GM23338 (cell line): ENCODE data around the gene ALG5. TPM values are rescaled to one million over a fixed set of nuclear protein-coding genes. Genes with fewer than 3 reads are reported as not detected.
A peak's percentile ranks its signal among the peaks of the same experiment; 100 is the strongest.

Source experiments
- ATAC-seq: fragments of 200-7000 bp; cut with Tn5 transposase; 3 replicates; pipeline ENCODE4 v1.9.1; 2020
- DNase-seq: peaks from one replicate; pipeline ENCODE4 v3.0.0-alpha.2; 2015; ENCODE audit warnings: low spot score
- H2AFZ ChIP-seq: fragments of 200-600 bp; sonication (generic); 2 replicates; pipeline ENCODE4 v1.8.0; 2016; ENCODE audit warnings: antibody characterized with exemption, mild to moderate bottlenecking, moderate library complexity
- H3F3A ChIP-seq: fragments of 200-600 bp; sonication (generic); replicated peaks from 2 replicates; pipeline ENCODE4 v1.8.0; 2017; ENCODE audit warnings: antibody characterized with exemption, mixed run types, low read depth
- H3K27ac ChIP-seq: fragments of 200-600 bp; sonication (generic); 2 replicates; pipeline ENCODE4 v1.6.1; 2016; ENCODE audit warnings: low read depth
- H3K27me3 ChIP-seq: fragments of 200-600 bp; sonication (generic); 2 replicates; pipeline ENCODE4 v1.8.0; 2016; ENCODE audit warnings: mild to moderate bottlenecking, mixed run types, moderate library complexity; ENCODE audit not compliant: insufficient read depth
- H3K36me3 ChIP-seq: fragments of 200-600 bp; sonication (generic); 2 replicates; pipeline ENCODE4 v1.8.0; 2016; ENCODE audit warnings: mild to moderate bottlenecking; ENCODE audit not compliant: insufficient read depth
- H3K4me1 ChIP-seq: fragments of 200-600 bp; sonication (generic); 2 replicates; pipeline ENCODE4 v1.8.0; 2016; ENCODE audit warnings: mild to moderate bottlenecking, moderate library complexity; ENCODE audit not compliant: insufficient read depth
- H3K4me2 ChIP-seq: fragments of 200-600 bp; sonication (generic); 2 replicates; pipeline ENCODE4 v1.7.1; 2017; ENCODE audit warnings: mixed run types
- H3K4me3 ChIP-seq: fragments of 200-600 bp; sonication (generic); 2 replicates; pipeline ENCODE4 v1.6.1; 2016; ENCODE audit warnings: mixed run types
- H3K79me2 ChIP-seq: fragments of 200-600 bp; sonication (generic); replicated peaks from 2 replicates; pipeline ENCODE4 v1.8.0; 2017; ENCODE audit warnings: mild to moderate bottlenecking; ENCODE audit not compliant: insufficient read depth
- H3K9me2 ChIP-seq: fragments of 200-600 bp; sonication (generic); 2 replicates; pipeline ENCODE4 v1.8.0; 2017; ENCODE audit not compliant: insufficient read depth
- H4K20me1 ChIP-seq: fragments of 200-600 bp; sonication (generic); replicated peaks from 2 replicates; pipeline ENCODE4 v1.8.0; 2017; ENCODE audit warnings: mild to moderate bottlenecking; ENCODE audit not compliant: insufficient read depth
- H3K27ac Mint-ChIP-seq: 2 replicates; pipeline ENCODE4 v1.8.0; 2020; ENCODE audit warnings: inconsistent platforms, mild to moderate bottlenecking, moderate library complexity, mixed read lengths
- H3K27me3 Mint-ChIP-seq: 3 replicates; pipeline ENCODE4 v1.8.0; 2022; ENCODE audit warnings: low read depth, mild to moderate bottlenecking, moderate library complexity, mixed read lengths, inconsistent platforms; ENCODE audit not compliant: insufficient read depth, poor library complexity
- H3K36me3 Mint-ChIP-seq: 3 replicates; pipeline ENCODE4 v1.8.0; 2021; ENCODE audit warnings: low read depth, mild to moderate bottlenecking, inconsistent platforms, moderate library complexity, mixed read lengths
- H3K4me1 Mint-ChIP-seq: 3 replicates; pipeline ENCODE4 v1.8.0; 2020; ENCODE audit warnings: mild to moderate bottlenecking, inconsistent platforms, mixed read lengths
- H3K4me3 Mint-ChIP-seq: 3 replicates; pipeline ENCODE4 v1.8.0; 2021; ENCODE audit warnings: moderate library complexity, mild to moderate bottlenecking, inconsistent platforms, mixed read lengths
- H3K9me3 Mint-ChIP-seq: 3 replicates; pipeline ENCODE4 v1.8.0; 2020; ENCODE audit warnings: moderate library complexity, mild to moderate bottlenecking, inconsistent platforms, mixed read lengths
- EZH2phosphoT487 ChIP-seq: fragments of 200-600 bp; sonication (generic); IDR thresholded peaks from one replicate; pipeline ENCODE4 v1.8.1; 2018; ENCODE audit warnings: antibody characterized with exemption; ENCODE audit not compliant: unreplicated experiment
- NANOG ChIP-seq: IDR thresholded peaks from 2 replicates; pipeline ENCODE4 v1.6.1; 2016; ENCODE audit warnings: antibody characterized with exemption, borderline replicate concordance
- ZNF114 ChIP-seq: fragments of 250-450 bp; sonication (Bioruptor Pico); IDR thresholded peaks from 2 replicates; pipeline ENCODE4 v1.5.0; 2020; ENCODE audit warnings: mild to moderate bottlenecking, moderate library complexity
- polyA plus RNA-seq: library from polyadenylated mRNA; unstranded; fragments of >200 nt; fragmentation: Nextera tagmentation; extraction: Ambion mirVana; gene quantifications from 2 replicates; pipeline ENCODE4 v1.2.1, GENCODE V29; 2016
- total RNA-seq: library from RNA; depleted of rRNA; stranded (reverse); fragments of >200 nt; shearing (Covaris generic); gene quantifications from 2 replicates; pipeline ENCODE4 v1.2.3, GENCODE V29; 2014
- TF ChIP-seq, protein P1 (sequence below): fragments of 250-450 bp; sonication (Bioruptor Pico); IDR thresholded peaks from 2 replicates; pipeline ENCODE4 v1.5.0; 2020; ENCODE audit warnings: mild to moderate bottlenecking, moderate library complexity
- TF ChIP-seq, protein P2 (sequence below), 2 experiments: fragments of 200-600 bp in 1 of 2; sonication (generic) in 1 of 2; conservative IDR thresholded peaks; 2 replicates each; pipeline versions ENCODE4 v1.5.1 to v1.6.1; 2016 to 2017; ENCODE audit warnings: antibody characterized with exemption in 2 of 2, low read depth in 2 of 2, mild to moderate bottlenecking in 2 of 2, moderate library complexity in 1 of 2

ALG5 gene
- total and polyA plus RNA-seq, 2 experiments from 2014 or later = 15.6 to 34.0 TPM

DNA sequence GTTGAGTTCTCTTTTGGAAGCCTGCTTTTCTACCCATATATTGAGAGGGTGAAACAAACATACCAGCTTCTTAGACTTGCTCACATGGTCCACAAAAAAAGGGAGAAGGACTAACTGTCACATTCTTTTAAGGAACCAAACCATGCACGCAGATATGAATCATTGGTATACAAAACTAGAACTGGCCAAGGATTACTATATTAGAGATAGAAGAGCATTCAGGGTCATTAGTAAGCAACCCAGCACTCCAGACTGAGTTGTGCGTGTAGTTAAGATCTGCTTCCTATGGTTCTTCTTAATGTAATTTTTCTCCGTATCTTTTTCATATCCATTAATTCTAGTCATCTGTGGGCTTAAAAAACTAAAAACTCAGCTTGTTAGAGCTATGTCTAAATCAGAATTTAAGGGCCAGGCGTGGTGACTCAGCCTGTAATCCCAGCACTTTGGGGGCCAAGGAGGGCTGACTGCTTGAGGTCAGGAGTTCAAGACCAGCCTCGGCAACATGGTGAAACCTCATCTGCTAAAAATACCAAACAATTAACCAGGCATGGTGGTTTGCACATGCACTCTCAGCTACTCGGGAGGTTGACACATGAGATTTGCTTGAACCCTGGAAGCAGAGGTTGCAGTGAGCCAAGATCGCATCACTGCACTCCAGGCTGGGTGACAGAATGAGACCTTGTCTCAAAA, 19.6 kb downstream of the ALG5 start (continued):
- TF ChIP-seq, protein P1, sequence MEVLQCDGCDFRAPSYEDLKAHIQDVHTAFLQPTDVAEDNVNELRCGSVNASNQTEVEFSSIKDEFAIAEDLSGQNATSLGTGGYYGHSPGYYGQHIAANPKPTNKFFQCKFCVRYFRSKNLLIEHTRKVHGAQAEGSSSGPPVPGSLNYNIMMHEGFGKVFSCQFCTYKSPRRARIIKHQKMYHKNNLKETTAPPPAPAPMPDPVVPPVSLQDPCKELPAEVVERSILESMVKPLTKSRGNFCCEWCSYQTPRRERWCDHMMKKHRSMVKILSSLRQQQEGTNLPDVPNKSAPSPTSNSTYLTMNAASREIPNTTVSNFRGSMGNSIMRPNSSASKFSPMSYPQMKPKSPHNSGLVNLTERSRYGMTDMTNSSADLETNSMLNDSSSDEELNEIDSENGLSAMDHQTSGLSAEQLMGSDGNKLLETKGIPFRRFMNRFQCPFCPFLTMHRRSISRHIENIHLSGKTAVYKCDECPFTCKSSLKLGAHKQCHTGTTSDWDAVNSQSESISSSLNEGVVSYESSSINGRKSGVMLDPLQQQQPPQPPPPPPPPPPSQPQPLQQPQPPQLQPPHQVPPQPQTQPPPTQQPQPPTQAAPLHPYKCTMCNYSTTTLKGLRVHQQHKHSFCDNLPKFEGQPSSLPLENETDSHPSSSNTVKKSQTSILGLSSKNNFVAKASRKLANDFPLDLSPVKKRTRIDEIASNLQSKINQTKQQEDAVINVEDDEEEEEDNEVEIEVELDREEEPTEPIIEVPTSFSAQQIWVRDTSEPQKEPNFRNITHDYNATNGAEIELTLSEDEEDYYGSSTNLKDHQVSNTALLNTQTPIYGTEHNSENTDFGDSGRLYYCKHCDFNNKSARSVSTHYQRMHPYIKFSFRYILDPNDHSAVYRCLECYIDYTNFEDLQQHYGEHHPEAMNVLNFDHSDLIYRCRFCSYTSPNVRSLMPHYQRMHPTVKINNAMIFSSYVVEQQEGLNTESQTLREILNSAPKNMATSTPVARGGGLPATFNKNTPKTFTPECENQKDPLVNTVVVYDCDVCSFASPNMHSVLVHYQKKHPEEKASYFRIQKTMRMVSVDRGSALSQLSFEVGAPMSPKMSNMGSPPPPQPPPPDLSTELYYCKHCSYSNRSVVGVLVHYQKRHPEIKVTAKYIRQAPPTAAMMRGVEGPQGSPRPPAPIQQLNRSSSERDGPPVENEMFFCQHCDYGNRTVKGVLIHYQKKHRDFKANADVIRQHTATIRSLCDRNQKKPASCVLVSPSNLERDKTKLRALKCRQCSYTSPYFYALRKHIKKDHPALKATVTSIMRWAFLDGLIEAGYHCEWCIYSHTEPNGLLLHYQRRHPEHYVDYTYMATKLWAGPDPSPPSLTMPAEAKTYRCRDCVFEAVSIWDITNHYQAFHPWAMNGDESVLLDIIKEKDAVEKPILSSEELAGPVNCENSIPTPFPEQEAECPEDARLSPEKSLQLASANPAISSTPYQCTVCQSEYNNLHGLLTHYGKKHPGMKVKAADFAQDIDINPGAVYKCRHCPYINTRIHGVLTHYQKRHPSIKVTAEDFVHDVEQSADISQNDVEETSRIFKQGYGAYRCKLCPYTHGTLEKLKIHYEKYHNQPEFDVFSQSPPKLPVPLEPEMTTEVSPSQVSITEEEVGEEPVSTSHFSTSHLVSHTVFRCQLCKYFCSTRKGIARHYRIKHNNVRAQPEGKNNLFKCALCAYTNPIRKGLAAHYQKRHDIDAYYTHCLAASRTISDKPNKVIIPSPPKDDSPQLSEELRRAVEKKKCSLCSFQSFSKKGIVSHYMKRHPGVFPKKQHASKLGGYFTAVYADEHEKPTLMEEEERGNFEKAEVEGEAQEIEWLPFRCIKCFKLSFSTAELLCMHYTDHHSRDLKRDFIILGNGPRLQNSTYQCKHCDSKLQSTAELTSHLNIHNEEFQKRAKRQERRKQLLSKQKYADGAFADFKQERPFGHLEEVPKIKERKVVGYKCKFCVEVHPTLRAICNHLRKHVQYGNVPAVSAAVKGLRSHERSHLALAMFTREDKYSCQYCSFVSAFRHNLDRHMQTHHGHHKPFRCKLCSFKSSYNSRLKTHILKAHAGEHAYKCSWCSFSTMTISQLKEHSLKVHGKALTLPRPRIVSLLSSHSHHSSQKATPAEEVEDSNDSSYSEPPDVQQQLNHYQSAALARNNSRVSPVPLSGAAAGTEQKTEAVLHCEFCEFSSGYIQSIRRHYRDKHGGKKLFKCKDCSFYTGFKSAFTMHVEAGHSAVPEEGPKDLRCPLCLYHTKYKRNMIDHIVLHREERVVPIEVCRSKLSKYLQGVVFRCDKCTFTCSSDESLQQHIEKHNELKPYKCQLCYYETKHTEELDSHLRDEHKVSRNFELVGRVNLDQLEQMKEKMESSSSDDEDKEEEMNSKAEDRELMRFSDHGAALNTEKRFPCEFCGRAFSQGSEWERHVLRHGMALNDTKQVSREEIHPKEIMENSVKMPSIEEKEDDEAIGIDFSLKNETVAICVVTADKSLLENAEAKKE (CRISPR knock-in tag) = no peak
- no peak for TF ChIP-seq ZNF114
- TF ChIP-seq, protein P2, sequence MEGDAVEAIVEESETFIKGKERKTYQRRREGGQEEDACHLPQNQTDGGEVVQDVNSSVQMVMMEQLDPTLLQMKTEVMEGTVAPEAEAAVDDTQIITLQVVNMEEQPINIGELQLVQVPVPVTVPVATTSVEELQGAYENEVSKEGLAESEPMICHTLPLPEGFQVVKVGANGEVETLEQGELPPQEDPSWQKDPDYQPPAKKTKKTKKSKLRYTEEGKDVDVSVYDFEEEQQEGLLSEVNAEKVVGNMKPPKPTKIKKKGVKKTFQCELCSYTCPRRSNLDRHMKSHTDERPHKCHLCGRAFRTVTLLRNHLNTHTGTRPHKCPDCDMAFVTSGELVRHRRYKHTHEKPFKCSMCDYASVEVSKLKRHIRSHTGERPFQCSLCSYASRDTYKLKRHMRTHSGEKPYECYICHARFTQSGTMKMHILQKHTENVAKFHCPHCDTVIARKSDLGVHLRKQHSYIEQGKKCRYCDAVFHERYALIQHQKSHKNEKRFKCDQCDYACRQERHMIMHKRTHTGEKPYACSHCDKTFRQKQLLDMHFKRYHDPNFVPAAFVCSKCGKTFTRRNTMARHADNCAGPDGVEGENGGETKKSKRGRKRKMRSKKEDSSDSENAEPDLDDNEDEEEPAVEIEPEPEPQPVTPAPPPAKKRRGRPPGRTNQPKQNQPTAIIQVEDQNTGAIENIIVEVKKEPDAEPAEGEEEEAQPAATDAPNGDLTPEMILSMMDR (conservative IDR thresholded peaks at IDR 0.05; ENCODE audit: low read depth in 2 of 2) = no peak
- no peak for TF ChIP-seq EZH2phosphoT487
- no peak for TF ChIP-seq NANOG

DNA sequence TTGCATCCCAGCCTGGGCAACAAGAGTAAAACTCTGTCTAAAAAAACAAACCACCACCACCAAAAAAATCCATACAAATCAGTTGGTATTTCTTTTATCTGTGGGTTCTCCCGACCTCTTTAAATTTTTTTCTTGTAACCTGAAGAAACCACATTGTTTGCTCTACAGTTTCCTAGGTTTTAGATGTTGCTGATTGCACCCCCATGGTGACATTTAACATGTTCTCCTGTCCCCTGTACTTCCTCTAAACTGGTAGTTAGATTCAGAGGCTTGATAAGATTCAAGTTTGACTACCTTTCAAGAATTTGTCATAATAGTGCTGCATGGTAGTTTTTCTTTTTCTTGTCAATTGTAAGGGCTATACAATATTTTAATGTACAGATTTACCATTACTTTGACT, 24.0 kb downstream of the ALG5 start:
- H3K36me3 ChIP-seq = peaks cover 14% of the 10 kb centered on the region; the same call in 1 of the 2 replicates
- H3K36me3 Mint-ChIP-seq = peaks cover 67% of the 10 kb centered on the region
- TF ChIP-seq, protein P1 (CRISPR knock-in tag) = no peak

More for the DNA sequence above, 24.0 kb downstream of the ALG5 start:
- DNase-seq (peak; percentile 16), ATAC-seq (no peak)
- Histone ChIP-seq H3K4me2 (no peak overlapping the region), H3K79me2 (no peaks in the 10 kb centered on the region; the same call in 1 of the 2 replicates), H3K27ac (no peak overlapping the region), H3K4me1 (no peaks in the 10 kb centered on the region), H4K20me1 (no peaks in the 10 kb centered on the region), H3K4me3 (no peak overlapping the region), H3K27me3 (no peaks in the 10 kb centered on the region), H2AFZ (no peak overlapping the region), H3F3A (no peaks in the 10 kb centered on the region), H3K9me2 (no peaks in the 10 kb centered on the region)
- Mint-ChIP-seq H3K4me3 (no peak overlapping the region), H3K27ac (no peak overlapping the region), H3K9me3 (peaks cover 5% of the 10 kb centered on the region; the same call in 2 of the 3 replicates), H3K4me1 (no peaks in the 10 kb centered on the region), H3K27me3 (no peaks in the 10 kb centered on the region)
